LNCAP (cell line): ENCODE data around the gene IMPDH2.

ENCODE experiments used
- TF ChIP-seq, protein P1 (sequence below): fragments of 450-650 bp; IDR thresholded peaks from 2 replicates; pipeline ENCODE4 v1.5.1; 2017; ENCODE audit warnings: mild to moderate bottlenecking

The IMPDH2 gene

DNA sequence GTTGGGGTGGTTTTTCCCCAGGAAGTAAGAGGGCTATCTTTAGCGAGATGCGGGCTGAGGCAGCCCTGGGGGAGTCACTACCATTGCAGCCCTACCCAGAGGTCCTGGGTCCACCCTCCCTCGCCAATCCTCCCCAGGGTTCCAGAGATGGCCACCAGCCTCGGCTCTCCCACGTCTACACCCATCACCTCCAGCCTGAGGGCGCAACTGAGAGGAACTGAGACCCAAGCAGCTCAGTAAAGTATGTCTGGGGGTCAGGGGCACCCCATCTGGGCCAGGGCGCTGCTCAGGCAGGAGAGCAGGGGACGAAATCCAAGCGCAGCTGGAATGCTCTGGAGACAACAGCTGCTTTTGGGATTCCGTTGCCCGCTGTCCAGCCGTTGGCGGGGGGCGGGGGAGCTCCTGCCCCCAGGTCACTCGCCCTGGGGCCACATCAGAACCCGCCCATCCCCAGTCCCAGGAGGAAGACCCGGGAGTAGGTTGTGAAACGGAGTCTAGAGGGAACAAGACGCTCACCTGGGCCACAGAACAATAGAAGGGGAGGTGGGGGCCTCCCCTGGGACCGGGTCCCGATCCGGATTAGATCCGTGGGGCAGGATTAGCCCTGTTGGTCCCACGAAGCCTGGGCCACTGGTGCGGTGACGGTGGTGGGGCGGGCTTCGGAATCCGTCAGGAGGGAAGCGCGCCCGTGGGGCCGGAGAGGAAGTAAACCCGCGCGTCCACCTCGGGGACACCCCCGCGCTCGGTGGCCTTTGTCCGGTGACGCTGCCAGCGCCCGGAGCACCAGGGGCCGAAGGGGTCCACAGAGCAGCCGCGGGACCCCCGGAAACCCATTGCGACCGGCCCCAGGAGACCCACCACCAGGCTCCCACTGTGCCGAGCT is 8.6 kb downstream of the IMPDH2 start:
- TF ChIP-seq, protein P1, sequence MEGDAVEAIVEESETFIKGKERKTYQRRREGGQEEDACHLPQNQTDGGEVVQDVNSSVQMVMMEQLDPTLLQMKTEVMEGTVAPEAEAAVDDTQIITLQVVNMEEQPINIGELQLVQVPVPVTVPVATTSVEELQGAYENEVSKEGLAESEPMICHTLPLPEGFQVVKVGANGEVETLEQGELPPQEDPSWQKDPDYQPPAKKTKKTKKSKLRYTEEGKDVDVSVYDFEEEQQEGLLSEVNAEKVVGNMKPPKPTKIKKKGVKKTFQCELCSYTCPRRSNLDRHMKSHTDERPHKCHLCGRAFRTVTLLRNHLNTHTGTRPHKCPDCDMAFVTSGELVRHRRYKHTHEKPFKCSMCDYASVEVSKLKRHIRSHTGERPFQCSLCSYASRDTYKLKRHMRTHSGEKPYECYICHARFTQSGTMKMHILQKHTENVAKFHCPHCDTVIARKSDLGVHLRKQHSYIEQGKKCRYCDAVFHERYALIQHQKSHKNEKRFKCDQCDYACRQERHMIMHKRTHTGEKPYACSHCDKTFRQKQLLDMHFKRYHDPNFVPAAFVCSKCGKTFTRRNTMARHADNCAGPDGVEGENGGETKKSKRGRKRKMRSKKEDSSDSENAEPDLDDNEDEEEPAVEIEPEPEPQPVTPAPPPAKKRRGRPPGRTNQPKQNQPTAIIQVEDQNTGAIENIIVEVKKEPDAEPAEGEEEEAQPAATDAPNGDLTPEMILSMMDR = no peak

GRCh38 chr3:49019941-49020329 is 9.3 kb downstream of the IMPDH2 start:
- TF ChIP-seq, protein P1 = no peak

- TF ChIP-seq, protein P1 = no peak
These were observed 10.5 kb downstream of the IMPDH2 start for GRCh38 chr3:49018707-49019006.

- TF ChIP-seq, protein P1 = no peak
These were observed 11.1 kb downstream of the IMPDH2 start, which contains the start of gene DALRD3 for GRCh38 chr3:49017971-49018706. Gene DALRD3, minus strand, starts transcription at chr3:49018580. Its CDS starts 16 bp downstream, at chr3:49018564.

- TF ChIP-seq, protein P1 = no peak
These were observed 11.8 kb downstream of the IMPDH2 start for GRCh38 chr3:49017229-49017970.

- TF ChIP-seq, protein P1 = no peak
These were observed 12.6 kb downstream of the IMPDH2 start for GRCh38 chr3:49016414-49017228.

DNA sequence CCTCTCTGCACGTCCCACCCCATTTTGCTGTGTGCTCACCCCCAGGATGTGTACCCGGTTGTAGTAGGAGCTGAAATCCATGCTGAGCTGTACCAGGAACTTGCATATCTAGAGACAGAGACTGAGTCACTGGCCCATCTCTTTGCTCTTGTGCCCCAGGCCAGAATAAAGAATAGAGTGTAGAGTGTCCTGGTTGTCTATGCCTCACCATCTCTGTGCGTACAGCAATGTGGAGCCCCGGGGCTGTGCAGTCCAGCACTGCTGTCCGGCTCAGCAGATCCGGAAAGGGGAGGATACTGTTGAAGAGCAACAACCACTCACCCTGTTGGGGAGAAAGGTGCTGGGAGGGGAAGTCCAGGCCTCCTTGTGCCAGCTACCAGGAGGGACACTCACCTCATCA is 13.4 kb downstream of the IMPDH2 start:
- TF ChIP-seq, protein P1 = no peak
